Measurements from ENCODE around the gene PRPF38A.

DNA sequence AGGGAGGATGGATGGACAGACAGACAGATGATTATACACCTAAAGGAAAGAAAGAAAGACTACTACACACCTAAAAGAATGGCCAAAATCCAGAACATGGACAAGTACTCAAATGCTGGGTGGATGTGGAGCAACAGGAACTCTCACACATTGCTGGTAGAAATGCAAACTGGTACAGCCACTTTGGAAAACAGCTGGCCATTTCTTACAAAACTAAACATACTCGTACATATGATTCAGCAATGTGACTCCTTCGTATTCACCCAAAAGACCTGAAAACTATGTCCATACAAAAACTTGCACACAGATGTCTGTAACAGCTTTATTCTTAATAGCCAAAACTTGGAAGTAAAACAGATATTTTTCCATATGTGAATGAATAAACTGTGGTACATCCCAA lies 51.3 kb downstream of the PRPF38A start:
- TF ChIP-seq, protein P1, sequence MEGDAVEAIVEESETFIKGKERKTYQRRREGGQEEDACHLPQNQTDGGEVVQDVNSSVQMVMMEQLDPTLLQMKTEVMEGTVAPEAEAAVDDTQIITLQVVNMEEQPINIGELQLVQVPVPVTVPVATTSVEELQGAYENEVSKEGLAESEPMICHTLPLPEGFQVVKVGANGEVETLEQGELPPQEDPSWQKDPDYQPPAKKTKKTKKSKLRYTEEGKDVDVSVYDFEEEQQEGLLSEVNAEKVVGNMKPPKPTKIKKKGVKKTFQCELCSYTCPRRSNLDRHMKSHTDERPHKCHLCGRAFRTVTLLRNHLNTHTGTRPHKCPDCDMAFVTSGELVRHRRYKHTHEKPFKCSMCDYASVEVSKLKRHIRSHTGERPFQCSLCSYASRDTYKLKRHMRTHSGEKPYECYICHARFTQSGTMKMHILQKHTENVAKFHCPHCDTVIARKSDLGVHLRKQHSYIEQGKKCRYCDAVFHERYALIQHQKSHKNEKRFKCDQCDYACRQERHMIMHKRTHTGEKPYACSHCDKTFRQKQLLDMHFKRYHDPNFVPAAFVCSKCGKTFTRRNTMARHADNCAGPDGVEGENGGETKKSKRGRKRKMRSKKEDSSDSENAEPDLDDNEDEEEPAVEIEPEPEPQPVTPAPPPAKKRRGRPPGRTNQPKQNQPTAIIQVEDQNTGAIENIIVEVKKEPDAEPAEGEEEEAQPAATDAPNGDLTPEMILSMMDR (IDR thresholded peaks at IDR 0.05) = no peak
- TF ChIP-seq POLR2A (IDR thresholded peaks at IDR 0.05) = no peak
